MM.1S (cell line): ENCODE data around the gene MRPL42.

ENCODE experiments used
- CTCF ChIP-seq: fragments of 300-600 bp; sonication (generic); IDR thresholded peaks from 2 replicates; pipeline ENCODE4 v1.5.1; 2016; ENCODE audit warnings: antibody characterized with exemption, low read length, mixed read lengths
- EZH2phosphoT487 ChIP-seq: fragments of 300-600 bp; sonication (generic); IDR thresholded peaks from 2 replicates; pipeline ENCODE4 v1.6.1; 2018; ENCODE audit warnings: antibody characterized with exemption, low read length

GRCh38 chr12:93442411-93443340 is 24.6 kb upstream of the MRPL42 start:
- TF ChIP-seq CTCF: no peak
- no peak for TF ChIP-seq EZH2phosphoT487
